GM12892 (cell line): ENCODE data around the gene AURKAIP1.

Source experiments
- POLR2A ChIP-seq: IDR thresholded peaks from 2 replicates; pipeline ENCODE4 v1.6.1; 2011; ENCODE audit warnings: low read depth, low read length, control low read depth
- TAF1 ChIP-seq: IDR thresholded peaks from 2 replicates; pipeline ENCODE4 v1.6.1; 2011; ENCODE audit warnings: low read depth, mild to moderate bottlenecking, control low read depth, low read length, borderline replicate concordance

GRCh38 chr1:1397839-1398523 lies 23.0 kb upstream of the AURKAIP1 start:
- TF ChIP-seq POLR2A (no peak), TAF1 (no peak)
